GM23338 (cell line): Measurements from ENCODE around the gene CABLES2. TPM values are rescaled to one million over a fixed set of nuclear protein-coding genes. Genes with fewer than 3 reads are reported as not detected.

Source experiments
- ATAC-seq: fragments of 200-7000 bp; cut with Tn5 transposase; 3 replicates; pipeline ENCODE4 v1.9.1; 2020
- DNase-seq: peaks from one replicate; pipeline ENCODE4 v3.0.0-alpha.2; 2015; ENCODE audit warnings: low spot score
- H2AFZ ChIP-seq: fragments of 200-600 bp; sonication (generic); 2 replicates; pipeline ENCODE4 v1.8.0; 2016; ENCODE audit warnings: antibody characterized with exemption, mild to moderate bottlenecking, moderate library complexity
- H3F3A ChIP-seq: fragments of 200-600 bp; sonication (generic); replicated peaks from 2 replicates; pipeline ENCODE4 v1.8.0; 2017; ENCODE audit warnings: antibody characterized with exemption, mixed run types, low read depth
- H3K27ac ChIP-seq: fragments of 200-600 bp; sonication (generic); 2 replicates; pipeline ENCODE4 v1.6.1; 2016; ENCODE audit warnings: low read depth
- H3K27me3 ChIP-seq: fragments of 200-600 bp; sonication (generic); 2 replicates; pipeline ENCODE4 v1.8.0; 2016; ENCODE audit warnings: mild to moderate bottlenecking, mixed run types, moderate library complexity; ENCODE audit not compliant: insufficient read depth
- H3K36me3 ChIP-seq: fragments of 200-600 bp; sonication (generic); 2 replicates; pipeline ENCODE4 v1.8.0; 2016; ENCODE audit warnings: mild to moderate bottlenecking; ENCODE audit not compliant: insufficient read depth
- H3K4me1 ChIP-seq: fragments of 200-600 bp; sonication (generic); 2 replicates; pipeline ENCODE4 v1.8.0; 2016; ENCODE audit warnings: mild to moderate bottlenecking, moderate library complexity; ENCODE audit not compliant: insufficient read depth
- H3K4me2 ChIP-seq: fragments of 200-600 bp; sonication (generic); 2 replicates; pipeline ENCODE4 v1.7.1; 2017; ENCODE audit warnings: mixed run types
- H3K4me3 ChIP-seq: fragments of 200-600 bp; sonication (generic); 2 replicates; pipeline ENCODE4 v1.6.1; 2016; ENCODE audit warnings: mixed run types
- H3K79me2 ChIP-seq: fragments of 200-600 bp; sonication (generic); replicated peaks from 2 replicates; pipeline ENCODE4 v1.8.0; 2017; ENCODE audit warnings: mild to moderate bottlenecking; ENCODE audit not compliant: insufficient read depth
- H3K9me2 ChIP-seq: fragments of 200-600 bp; sonication (generic); 2 replicates; pipeline ENCODE4 v1.8.0; 2017; ENCODE audit not compliant: insufficient read depth
- H4K20me1 ChIP-seq: fragments of 200-600 bp; sonication (generic); replicated peaks from 2 replicates; pipeline ENCODE4 v1.8.0; 2017; ENCODE audit warnings: mild to moderate bottlenecking; ENCODE audit not compliant: insufficient read depth
- H3K27ac Mint-ChIP-seq: 2 replicates; pipeline ENCODE4 v1.8.0; 2020; ENCODE audit warnings: inconsistent platforms, mild to moderate bottlenecking, moderate library complexity, mixed read lengths
- H3K27me3 Mint-ChIP-seq: 3 replicates; pipeline ENCODE4 v1.8.0; 2022; ENCODE audit warnings: low read depth, mild to moderate bottlenecking, moderate library complexity, mixed read lengths, inconsistent platforms; ENCODE audit not compliant: insufficient read depth, poor library complexity
- H3K36me3 Mint-ChIP-seq: 3 replicates; pipeline ENCODE4 v1.8.0; 2021; ENCODE audit warnings: low read depth, mild to moderate bottlenecking, inconsistent platforms, moderate library complexity, mixed read lengths
- H3K4me1 Mint-ChIP-seq: 3 replicates; pipeline ENCODE4 v1.8.0; 2020; ENCODE audit warnings: mild to moderate bottlenecking, inconsistent platforms, mixed read lengths
- H3K4me3 Mint-ChIP-seq: 3 replicates; pipeline ENCODE4 v1.8.0; 2021; ENCODE audit warnings: moderate library complexity, mild to moderate bottlenecking, inconsistent platforms, mixed read lengths
- H3K9me3 Mint-ChIP-seq: 3 replicates; pipeline ENCODE4 v1.8.0; 2020; ENCODE audit warnings: moderate library complexity, mild to moderate bottlenecking, inconsistent platforms, mixed read lengths
- CREB1 ChIP-seq: fragments of 250-450 bp; sonication (Bioruptor Pico); IDR thresholded peaks from 2 replicates; pipeline ENCODE4 v1.5.0; 2020; ENCODE audit warnings: low read depth, mild to moderate bottlenecking, moderate library complexity
- CTCF ChIP-seq, 2 experiments: fragments of 200-600 bp in 1 of 2; sonication (generic) in 1 of 2; conservative IDR thresholded peaks; 2 replicates each; pipeline versions ENCODE4 v1.5.1 to v1.6.1; 2016 to 2017; ENCODE audit warnings: antibody characterized with exemption in 2 of 2, low read depth in 2 of 2, mild to moderate bottlenecking in 2 of 2, moderate library complexity in 1 of 2
- EZH2 ChIP-seq: fragments of 200-600 bp; sonication (generic); IDR thresholded peaks from one replicate; pipeline ENCODE4 v1.8.0; 2017; ENCODE audit warnings: antibody characterized with exemption, mild to moderate bottlenecking, low read depth; ENCODE audit not compliant: unreplicated experiment
- EZH2phosphoT487 ChIP-seq: fragments of 200-600 bp; sonication (generic); IDR thresholded peaks from one replicate; pipeline ENCODE4 v1.8.1; 2018; ENCODE audit warnings: antibody characterized with exemption; ENCODE audit not compliant: unreplicated experiment
- JUNB ChIP-seq: IDR thresholded peaks from one replicate; pipeline ENCODE4 v1.6.1; 2016; ENCODE audit warnings: antibody characterized with exemption; ENCODE audit not compliant: unreplicated experiment
- NANOG ChIP-seq: IDR thresholded peaks from 2 replicates; pipeline ENCODE4 v1.6.1; 2016; ENCODE audit warnings: antibody characterized with exemption, borderline replicate concordance
- POLR2AphosphoS5 ChIP-seq: IDR thresholded peaks from 2 replicates; pipeline ENCODE4 v1.6.1; 2016; ENCODE audit warnings: antibody characterized with exemption, low read depth
- STAT1 ChIP-seq: IDR thresholded peaks from one replicate; pipeline ENCODE4 v1.6.1; 2016; ENCODE audit warnings: antibody characterized with exemption; ENCODE audit not compliant: unreplicated experiment
- ZNF114 ChIP-seq: fragments of 250-450 bp; sonication (Bioruptor Pico); IDR thresholded peaks from 2 replicates; pipeline ENCODE4 v1.5.0; 2020; ENCODE audit warnings: mild to moderate bottlenecking, moderate library complexity
- ZNF331 ChIP-seq: fragments of 250-450 bp; sonication (Bioruptor Pico); IDR thresholded peaks from 2 replicates; pipeline ENCODE4 v1.5.0; 2020; ENCODE audit warnings: low read depth, mild to moderate bottlenecking, moderate library complexity
- polyA plus RNA-seq: library from polyadenylated mRNA; unstranded; fragments of >200 nt; fragmentation: Nextera tagmentation; extraction: Ambion mirVana; gene quantifications from 2 replicates; pipeline ENCODE4 v1.2.1, GENCODE V29; 2016
- total RNA-seq: library from RNA; depleted of rRNA; stranded (reverse); fragments of >200 nt; shearing (Covaris generic); gene quantifications from 2 replicates; pipeline ENCODE4 v1.2.3, GENCODE V29; 2014
- TF ChIP-seq, protein P1 (sequence below): IDR thresholded peaks from one replicate; pipeline ENCODE4 v1.6.1; 2018; ENCODE audit warnings: antibody characterized with exemption; ENCODE audit not compliant: unreplicated experiment
- TF ChIP-seq, protein P2 (sequence below): IDR thresholded peaks from 2 replicates; pipeline ENCODE4 v1.6.1; 2016; ENCODE audit warnings: antibody characterized with exemption

Gene CABLES2
- total and polyA plus RNA-seq, 2 experiments from 2014 or later: 4.3 to 12.7 TPM

GRCh38 chr20:62370115-62370806, 36.8 kb downstream of the CABLES2 start:
- H3K4me1 ChIP-seq: peaks cover 27% of the 10 kb centered on the region
- ATAC-seq (no peak), DNase-seq (no peak)
- peaks cover 3% of the 10 kb centered on the region; the same call in 1 of the 2 replicates for H4K20me1 ChIP-seq
- 0 out of 2 replicates have a peak, but pooled peaks cover 12% of the 10 kb centered on the region for H3F3A ChIP-seq
- no peaks in the 10 kb centered on the region; the same call in 2 of the 3 replicates for H3K36me3 Mint-ChIP-seq
- H3K27ac ChIP-seq: no peak overlapping the region
- peaks cover 18% of the 10 kb centered on the region for H3K27me3 Mint-ChIP-seq
- H3K79me2 ChIP-seq: peaks cover 14% of the 10 kb centered on the region
- no peaks in the 10 kb centered on the region for H3K9me2 ChIP-seq
- H3K27ac Mint-ChIP-seq: no peak overlapping the region
- no peak overlapping the region for H3K4me3 Mint-ChIP-seq
- H3K4me1 Mint-ChIP-seq: peaks cover 30% of the 10 kb centered on the region
- H2AFZ ChIP-seq: no peak overlapping the region
- TF ChIP-seq POLR2AphosphoS5: 0 out of 2 replicates have a peak, but pooled peaks have one; percentile 17
- TF ChIP-seq ZNF114: no peak
- H3K4me2 ChIP-seq: peak overlapping the region; percentile 93
- H3K27me3 ChIP-seq: no peaks in the 10 kb centered on the region
- no peak overlapping the region for H3K4me3 ChIP-seq
- H3K9me3 Mint-ChIP-seq: no peaks in the 10 kb centered on the region; the same call in 2 of the 3 replicates
- H3K36me3 ChIP-seq: no peaks in the 10 kb centered on the region

- H3F3A ChIP-seq: peaks cover 17% of the 10 kb centered on the region; the same call in 1 of the 2 replicates
- no peak overlapping the region for H3K27ac ChIP-seq
- peak overlapping the region; percentile 93 for H3K4me2 ChIP-seq
- H3K9me3 Mint-ChIP-seq: no peaks in the 10 kb centered on the region; the same call in 2 of the 3 replicates
- peaks cover 32% of the 10 kb centered on the region for H3K4me1 Mint-ChIP-seq
- H3K36me3 ChIP-seq: no peaks in the 10 kb centered on the region
- no peak overlapping the region for H2AFZ ChIP-seq
- peaks cover 32% of the 10 kb centered on the region for H3K4me1 ChIP-seq
- peak overlapping the region; percentile 64; the same call in 1 of the 2 replicates for H3K4me3 ChIP-seq
- no peak for DNase-seq
- ATAC-seq: no peak
- peaks cover 19% of the 10 kb centered on the region for H3K79me2 ChIP-seq
- H3K27ac Mint-ChIP-seq: no peak overlapping the region
- H3K9me2 ChIP-seq: no peaks in the 10 kb centered on the region
- H3K27me3 Mint-ChIP-seq: peaks cover 18% of the 10 kb centered on the region
- H4K20me1 ChIP-seq: peaks cover 6% of the 10 kb centered on the region; the same call in 1 of the 2 replicates
- no peaks in the 10 kb centered on the region; the same call in 2 of the 3 replicates for H3K36me3 Mint-ChIP-seq
- H3K27me3 ChIP-seq: no peaks in the 10 kb centered on the region
- H3K4me3 Mint-ChIP-seq: no peak overlapping the region
- TF ChIP-seq, protein P1, sequence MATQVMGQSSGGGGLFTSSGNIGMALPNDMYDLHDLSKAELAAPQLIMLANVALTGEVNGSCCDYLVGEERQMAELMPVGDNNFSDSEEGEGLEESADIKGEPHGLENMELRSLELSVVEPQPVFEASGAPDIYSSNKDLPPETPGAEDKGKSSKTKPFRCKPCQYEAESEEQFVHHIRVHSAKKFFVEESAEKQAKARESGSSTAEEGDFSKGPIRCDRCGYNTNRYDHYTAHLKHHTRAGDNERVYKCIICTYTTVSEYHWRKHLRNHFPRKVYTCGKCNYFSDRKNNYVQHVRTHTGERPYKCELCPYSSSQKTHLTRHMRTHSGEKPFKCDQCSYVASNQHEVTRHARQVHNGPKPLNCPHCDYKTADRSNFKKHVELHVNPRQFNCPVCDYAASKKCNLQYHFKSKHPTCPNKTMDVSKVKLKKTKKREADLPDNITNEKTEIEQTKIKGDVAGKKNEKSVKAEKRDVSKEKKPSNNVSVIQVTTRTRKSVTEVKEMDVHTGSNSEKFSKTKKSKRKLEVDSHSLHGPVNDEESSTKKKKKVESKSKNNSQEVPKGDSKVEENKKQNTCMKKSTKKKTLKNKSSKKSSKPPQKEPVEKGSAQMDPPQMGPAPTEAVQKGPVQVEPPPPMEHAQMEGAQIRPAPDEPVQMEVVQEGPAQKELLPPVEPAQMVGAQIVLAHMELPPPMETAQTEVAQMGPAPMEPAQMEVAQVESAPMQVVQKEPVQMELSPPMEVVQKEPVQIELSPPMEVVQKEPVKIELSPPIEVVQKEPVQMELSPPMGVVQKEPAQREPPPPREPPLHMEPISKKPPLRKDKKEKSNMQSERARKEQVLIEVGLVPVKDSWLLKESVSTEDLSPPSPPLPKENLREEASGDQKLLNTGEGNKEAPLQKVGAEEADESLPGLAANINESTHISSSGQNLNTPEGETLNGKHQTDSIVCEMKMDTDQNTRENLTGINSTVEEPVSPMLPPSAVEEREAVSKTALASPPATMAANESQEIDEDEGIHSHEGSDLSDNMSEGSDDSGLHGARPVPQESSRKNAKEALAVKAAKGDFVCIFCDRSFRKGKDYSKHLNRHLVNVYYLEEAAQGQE: no peak
- no peak for TF ChIP-seq STAT1
- TF ChIP-seq EZH2phosphoT487: no peak
- TF ChIP-seq, protein P2, sequence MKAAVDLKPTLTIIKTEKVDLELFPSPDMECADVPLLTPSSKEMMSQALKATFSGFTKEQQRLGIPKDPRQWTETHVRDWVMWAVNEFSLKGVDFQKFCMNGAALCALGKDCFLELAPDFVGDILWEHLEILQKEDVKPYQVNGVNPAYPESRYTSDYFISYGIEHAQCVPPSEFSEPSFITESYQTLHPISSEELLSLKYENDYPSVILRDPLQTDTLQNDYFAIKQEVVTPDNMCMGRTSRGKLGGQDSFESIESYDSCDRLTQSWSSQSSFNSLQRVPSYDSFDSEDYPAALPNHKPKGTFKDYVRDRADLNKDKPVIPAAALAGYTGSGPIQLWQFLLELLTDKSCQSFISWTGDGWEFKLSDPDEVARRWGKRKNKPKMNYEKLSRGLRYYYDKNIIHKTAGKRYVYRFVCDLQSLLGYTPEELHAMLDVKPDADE: no peak
- no peak for TF ChIP-seq ZNF331
- TF ChIP-seq JUNB: no peak
- TF ChIP-seq CTCF (conservative IDR thresholded peaks at IDR 0.05; ENCODE audit: low read depth in 2 of 2): no peak
- no peak for TF ChIP-seq CREB1 (CRISPR knock-in tag)
- no peak for TF ChIP-seq EZH2
- TF ChIP-seq ZNF114: no peak
- no peak for TF ChIP-seq POLR2AphosphoS5
- no peak for TF ChIP-seq NANOG
Measured at GRCh38 chr20:62369815-62370114, 37.3 kb downstream of the CABLES2 start.
